Vagina (tissue), 2 donors: ENCODE results near the gene SH3RF2. TPM values are rescaled to one million over a fixed set of nuclear protein-coding genes. Genes with fewer than 3 reads are reported as not detected.
"Not testable (repeated sequence)": the region's sequence is repeated elsewhere in the genome, so short reads cannot be mapped to it uniquely, and the experiment has no call there.

ENCODE experiments used
- DNase-seq, 2 donors: peaks; one replicate each; pipeline ENCODE4 v3.0.0-alpha.2; 2017; ENCODE audit errors: extremely low spot score in 2 of 2
- H3K27ac ChIP-seq: fragments of 200-600 bp; sonication (generic); one replicate; pipeline ENCODE4 v1.5.1; 2019
- H3K27me3 ChIP-seq: fragments of 200-600 bp; sonication (generic); one replicate; pipeline ENCODE4 v1.5.1; 2019
- H3K36me3 ChIP-seq, 2 donors: fragments of 200-600 bp; sonication (generic); one replicate each; pipeline ENCODE4 v1.5.1; 2017 to 2019
- H3K4me1 ChIP-seq: fragments of 200-600 bp; sonication (generic); one replicate; pipeline ENCODE4 v1.5.1; 2019
- H3K4me3 ChIP-seq, 2 donors: fragments of 200-600 bp; sonication (generic); 1 replicate in 1 of 2; 2 replicates in 1 of 2; pipeline ENCODE4 v1.5.1; 2016 to 2019
- H3K9me3 ChIP-seq: fragments of 200-600 bp; sonication (generic); one replicate; pipeline ENCODE4 v1.5.1; 2019
- CTCF ChIP-seq, 3 experiments: fragments of 450-650 bp in 2 of 3; fragments of 200-600 bp in 1 of 3; sonication (generic) in 1 of 3; IDR thresholded peaks; one replicate each; pipeline ENCODE4 v1.5.1; 2017 to 2019; ENCODE audit warnings: antibody characterized with exemption in 3 of 3, mild to moderate bottlenecking in 2 of 3, moderate library complexity in 2 of 3
- POLR2A ChIP-seq, 2 donors: fragments of 450-650 bp; IDR thresholded peaks; one replicate each; pipeline ENCODE4 v1.6.1; 2017; ENCODE audit warnings: antibody characterized with exemption in 2 of 2, mild to moderate bottlenecking in 2 of 2, moderate library complexity in 2 of 2
- POLR2AphosphoS5 ChIP-seq, 2 donors: sonication (generic); formaldehyde crosslinking; IDR thresholded peaks; one replicate each; pipeline ENCODE4 v1.9.0; 2017; ENCODE audit warnings: antibody characterized with exemption in 2 of 2, mild to moderate bottlenecking in 2 of 2, low read depth in 1 of 2; ENCODE audit not compliant: insufficient read depth in 1 of 2
- intact Hi-C: fragments of 100-400 bp; cut with DNase I; formaldehyde crosslinking; loops from one replicate; pipeline ENCODE4 v1.15.1; 2023
- total RNA-seq: library from RNA; depleted of rRNA; stranded (reverse); fragments of >200 nt; gene quantifications from one replicate; pipeline ENCODE4 v1.2.3, GENCODE V29; 2016

SH3RF2 gene
- total RNA-seq, 1 donor from 2014 or later, result 48.4 TPM

GRCh38 chr5:145957388-145957787, 21.0 kb downstream of the SH3RF2 start:
- Histone ChIP-seq H3K27ac (no peak overlapping the region), H3K4me3 (no peak overlapping the region), H3K4me1 (no peaks in the 10 kb centered on the region), H3K36me3 (no peaks in the 10 kb centered on the region), H3K27me3 (no peaks in the 10 kb centered on the region), H3K9me3 (no peaks in the 10 kb centered on the region)
- DNase-seq, result no peak
- TF ChIP-seq POLR2A (IDR thresholded peaks at IDR 0.05), result no peak
- no peak for TF ChIP-seq CTCF (IDR thresholded peaks at IDR 0.05)
- no peak for TF ChIP-seq POLR2AphosphoS5 (IDR thresholded peaks at IDR 0.05; ENCODE audit: insufficient read depth in 1 of 2, low read depth in 1 of 2)
- intact Hi-C loops, result no loop called here

- TF ChIP-seq CTCF (IDR thresholded peaks at IDR 0.05) (no peak), POLR2A (IDR thresholded peaks at IDR 0.05) (no peak), POLR2AphosphoS5 (IDR thresholded peaks at IDR 0.05; ENCODE audit: insufficient read depth in 1 of 2, low read depth in 1 of 2) (no peak)
- H3K36me3 ChIP-seq, result no peaks in the 10 kb centered on the region
- no peaks in the 10 kb centered on the region for H3K4me1 ChIP-seq
- H3K27me3 ChIP-seq, result no peaks in the 10 kb centered on the region
- no peaks in the 10 kb centered on the region for H3K9me3 ChIP-seq
- no peak overlapping the region for H3K27ac ChIP-seq
- no peak overlapping the region for H3K4me3 ChIP-seq
- intact Hi-C loops, result no loop called here
- no peak for DNase-seq
These were observed 22.1 kb downstream of the SH3RF2 start for GRCh38 chr5:145958436-145958835.

- no peak overlapping the region for H3K4me3 ChIP-seq
- H3K4me1 ChIP-seq, result no peaks in the 10 kb centered on the region
- no peaks in the 10 kb centered on the region for H3K27me3 ChIP-seq
- intact Hi-C loops, result no loop called here
- no peaks in the 10 kb centered on the region for H3K36me3 ChIP-seq
- DNase-seq, result no peak
- no peaks in the 10 kb centered on the region for H3K9me3 ChIP-seq
- H3K27ac ChIP-seq, result no peak overlapping the region
- no peak for TF ChIP-seq POLR2AphosphoS5 (IDR thresholded peaks at IDR 0.05; ENCODE audit: insufficient read depth in 1 of 2, low read depth in 1 of 2)
- no peak for TF ChIP-seq CTCF (IDR thresholded peaks at IDR 0.05)
- no peak for TF ChIP-seq POLR2A (IDR thresholded peaks at IDR 0.05)
These were observed 23.8 kb downstream of the SH3RF2 start for GRCh38 chr5:145960166-145960565.

- TF ChIP-seq POLR2A (IDR thresholded peaks at IDR 0.05), result no peak
- no peak for TF ChIP-seq CTCF (IDR thresholded peaks at IDR 0.05)
- no peak for TF ChIP-seq POLR2AphosphoS5 (IDR thresholded peaks at IDR 0.05; ENCODE audit: insufficient read depth in 1 of 2, low read depth in 1 of 2)
- Histone ChIP-seq H3K9me3 (no peaks in the 10 kb centered on the region), H3K27me3 (no peaks in the 10 kb centered on the region), H3K4me1 (no peaks in the 10 kb centered on the region), H3K36me3 (no peaks in the 10 kb centered on the region), H3K27ac (no peak overlapping the region), H3K4me3 (no peak overlapping the region)
- intact Hi-C loops, result no loop called here
- DNase-seq, result no peak
These were observed 24.6 kb downstream of the SH3RF2 start for GRCh38 chr5:145960848-145961600.

- intact Hi-C loops, result no loop called here
- no peak for DNase-seq
- no peaks in the 10 kb centered on the region for H3K4me1 ChIP-seq
- H3K4me3 ChIP-seq, result no peak overlapping the region
- no peak overlapping the region for H3K27ac ChIP-seq
- H3K27me3 ChIP-seq, result no peaks in the 10 kb centered on the region
- no peaks in the 10 kb centered on the region for H3K36me3 ChIP-seq
- no peaks in the 10 kb centered on the region for H3K9me3 ChIP-seq
- TF ChIP-seq POLR2AphosphoS5 (IDR thresholded peaks at IDR 0.05; ENCODE audit: insufficient read depth in 1 of 2, low read depth in 1 of 2) (no peak), CTCF (IDR thresholded peaks at IDR 0.05) (no peak), POLR2A (IDR thresholded peaks at IDR 0.05) (no peak)
These were observed 25.6 kb downstream of the SH3RF2 start for GRCh38 chr5:145962001-145962400.

- H3K9me3 ChIP-seq, H3K36me3 ChIP-seq, H3K4me3 ChIP-seq, H3K27me3 ChIP-seq, DNase-seq, H3K27ac ChIP-seq, H3K4me1 ChIP-seq, intact Hi-C loops: not testable (repeated sequence)
These were observed 27.6 kb downstream of the SH3RF2 start for GRCh38 chr5:145964008-145964407.
